ENCODE results near the gene NRBF2. TPM values are rescaled to one million over a fixed set of nuclear protein-coding genes. Genes with fewer than 3 reads are reported as not detected.

The NRBF2 gene
- total and polyA plus RNA-seq, 2 donors (not counting 1 experiment from before 2014, with no cell fraction given): 8.3 to 24.6 TPM

DNA sequence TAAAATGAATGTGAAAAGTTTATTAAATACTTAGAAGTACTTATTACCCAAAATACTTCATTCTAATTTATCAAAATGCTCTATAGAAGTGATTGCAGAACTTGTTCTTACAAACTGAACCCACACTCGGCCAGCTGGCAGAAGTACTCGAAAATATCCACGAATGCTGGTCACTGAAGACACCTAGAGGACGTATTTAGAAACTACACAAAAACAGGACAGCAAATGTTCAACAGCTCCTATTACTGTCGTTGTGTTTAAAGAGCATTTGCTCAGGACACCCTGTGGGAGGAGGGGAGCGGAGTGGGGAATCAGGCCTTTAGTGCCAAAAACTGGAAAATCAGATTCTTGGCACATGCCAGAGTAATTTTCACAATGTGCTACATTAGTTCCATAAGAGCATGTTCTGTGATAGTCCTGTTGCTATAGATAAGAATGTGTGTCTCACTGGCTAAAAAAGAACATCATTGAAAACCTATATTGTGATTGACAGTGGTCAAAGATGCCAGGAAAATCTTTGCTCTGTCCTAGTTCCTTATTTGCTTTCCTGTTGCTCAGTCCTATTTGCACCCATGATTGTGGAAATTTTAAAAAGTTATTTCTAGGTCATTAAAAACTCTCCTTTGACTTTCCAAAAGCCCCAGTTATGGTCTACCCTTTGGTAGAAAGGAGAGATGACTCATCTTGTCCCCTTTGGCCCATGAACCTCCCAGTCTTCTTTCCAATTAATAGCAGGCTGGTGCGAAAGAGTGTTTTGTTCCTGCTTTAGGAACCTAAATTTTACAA is 49.0 kb upstream of the NRBF2 start:
- Mint-ChIP-seq H3K27me3 (peaks cover 10% of the 10 kb centered on the region), H3K27ac (no peak overlapping the region), H3K4me1 (no peaks in the 10 kb centered on the region), H3K4me3 (no peak overlapping the region), H3K9me3 (ENCODE audit: insufficient read depth) (no peaks in the 10 kb centered on the region)
- TF ChIP-seq CTCF (IDR thresholded peaks at IDR 0.05): peak; percentile 82
- TF ChIP-seq EZH2 (IDR thresholded peaks at IDR 0.05; ENCODE audit: borderline replicate concordance, insufficient read depth, low read depth, low read length, poor library complexity, severe bottlenecking): no peak
- POLR2A ChIA-PET: no interaction called here
- ATAC-seq (ENCODE audit: low read depth) (peak; percentile 86), DNase-seq (peak; percentile 75)
- H3K79me2 ChIP-seq (ENCODE audit: control insufficient read depth, insufficient read depth, low read length): no peaks in the 10 kb centered on the region
- no peaks in the 10 kb centered on the region for H3K27me3 ChIP-seq (replicated peaks in 1 of 4; ENCODE audit: control extremely low read depth in 1 of 4, control insufficient read depth in 3 of 4, insufficient read depth in 4 of 4, low read length in 3 of 4)
- H3K27ac ChIP-seq (ENCODE audit: low read length in 2 of 2): no peak overlapping the region
- H4K20me1 ChIP-seq (ENCODE audit: control insufficient read depth, insufficient read depth, low read length, poor library complexity, severe bottlenecking): no peaks in the 10 kb centered on the region
- H3K4me1 ChIP-seq (ENCODE audit: control insufficient read depth in 2 of 2, insufficient read depth in 2 of 2, low read length in 2 of 2): no peaks in the 10 kb centered on the region
- no peak overlapping the region for H3K4me2 ChIP-seq (replicated peaks; ENCODE audit: low read depth, low read length, poor library complexity, severe bottlenecking)
- H3K9me3 ChIP-seq (ENCODE audit: control extremely low read depth in 1 of 3, control insufficient read depth in 2 of 3, insufficient read depth in 1 of 3, low read length in 2 of 3): no peaks in the 10 kb centered on the region
- 17% methylated on average over 4 of the region's 7 CpGs for WGBS (ENCODE audit: insufficient coverage)
- intact Hi-C loops (cut with micrococcal nuclease): loop anchor here (1.0 to 2.0 kb wide), 8 partner anchors 74 to 819 kb away; no protein-coding TSS in a partner anchor
- no peak overlapping the region for H3K4me3 ChIP-seq (ENCODE audit: control extremely low read depth in 1 of 5, extremely low read depth in 1 of 5, insufficient read depth in 1 of 5, low read depth in 2 of 5, low read length in 4 of 5)
- H2AFZ ChIP-seq (ENCODE audit: insufficient read depth, low read depth, low read length, poor library complexity, severe bottlenecking): no peak overlapping the region
- no peak overlapping the region for H3K9ac ChIP-seq (ENCODE audit: low read length)
- CTCF ChIA-PET: interaction anchor here (0.6 to 4.0 kb wide), 35 partner anchors 11 to 1002 kb away, joined by 3 to 50 read pairs (median 3); partner anchors contain the start of gene EGR2
- no peaks in the 10 kb centered on the region for H3K36me3 ChIP-seq (replicated peaks in 1 of 2; ENCODE audit: control extremely low read depth in 1 of 2, control insufficient read depth in 1 of 2, extremely low read depth in 1 of 2, insufficient read depth in 2 of 2, low read length in 1 of 2)
